A204.1 (cell line): ENCODE data around the gene GIT1.
A peak's percentile ranks its signal among the peaks of the same experiment; 100 is the strongest.

Experiments
- FAIRE-seq: peaks from 2 replicates; lab custom pipeline; 2012; peaks lifted over from hg19 to GRCh38; lab: Jason Lieb, UNC

The GIT1 gene

GRCh38 chr17:29593591-29594518, 4.4 kb upstream of the GIT1 start:
- FAIRE-seq, result no peak

- no peak for FAIRE-seq
Measured at GRCh38 chr17:29592850-29593551, 3.6 kb upstream of the GIT1 start, which contains the start of gene ANKRD13B. Gene ANKRD13B, plus strand, starts transcription at chr17:29593132. Its CDS starts 490 bp downstream, at chr17:29593622.

DNA sequence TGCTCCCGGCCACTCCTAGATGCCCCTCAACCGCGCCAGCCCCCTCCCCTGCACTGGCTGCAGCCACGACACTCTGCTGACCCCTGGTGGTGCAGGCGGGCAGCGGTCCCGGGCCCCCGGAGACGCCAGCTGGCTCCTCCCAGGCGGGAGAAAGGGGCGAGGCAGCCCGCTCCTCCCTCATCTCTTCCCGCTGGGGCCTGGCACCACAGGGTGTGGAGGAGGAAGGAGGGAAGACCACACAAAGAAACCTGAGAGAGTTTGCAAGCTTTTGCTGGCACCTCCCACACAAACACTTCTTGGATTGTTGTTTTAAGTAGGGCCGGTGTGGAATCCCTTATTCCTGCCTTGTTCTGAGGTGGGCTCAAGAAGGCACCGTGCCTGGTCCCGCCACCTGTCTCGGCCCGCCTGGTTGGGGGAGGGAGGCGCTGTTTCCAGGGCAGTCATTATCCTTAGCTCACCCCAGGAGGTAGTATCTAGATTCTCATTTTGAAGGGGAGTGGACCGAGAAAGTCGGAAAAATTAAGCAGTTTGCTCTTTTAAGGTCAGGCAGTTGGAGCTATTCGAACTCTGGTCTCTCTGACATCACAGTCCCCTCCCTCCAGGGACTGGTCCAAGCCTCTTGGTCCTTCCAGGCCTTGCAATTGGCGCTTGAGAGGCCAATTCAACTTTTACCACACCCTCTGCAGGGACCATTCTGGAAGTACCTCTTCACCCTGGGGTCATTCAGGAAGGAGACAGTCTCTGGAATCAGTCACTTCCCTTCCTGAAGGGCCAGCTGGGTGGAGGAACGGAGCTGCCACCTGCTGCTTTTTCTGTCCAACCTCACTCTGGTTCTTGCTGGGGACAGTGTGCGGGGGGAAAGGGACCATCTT, 2.5 kb upstream of the GIT1 start:
- peak; percentile 99 for FAIRE-seq

GRCh38 chr17:29591146-29591736, 1.8 kb upstream of the GIT1 start:
- FAIRE-seq, result no peak

GRCh38 chr17:29590411-29591145, 1.1 kb upstream of the GIT1 start:
- no peak for FAIRE-seq

DNA sequence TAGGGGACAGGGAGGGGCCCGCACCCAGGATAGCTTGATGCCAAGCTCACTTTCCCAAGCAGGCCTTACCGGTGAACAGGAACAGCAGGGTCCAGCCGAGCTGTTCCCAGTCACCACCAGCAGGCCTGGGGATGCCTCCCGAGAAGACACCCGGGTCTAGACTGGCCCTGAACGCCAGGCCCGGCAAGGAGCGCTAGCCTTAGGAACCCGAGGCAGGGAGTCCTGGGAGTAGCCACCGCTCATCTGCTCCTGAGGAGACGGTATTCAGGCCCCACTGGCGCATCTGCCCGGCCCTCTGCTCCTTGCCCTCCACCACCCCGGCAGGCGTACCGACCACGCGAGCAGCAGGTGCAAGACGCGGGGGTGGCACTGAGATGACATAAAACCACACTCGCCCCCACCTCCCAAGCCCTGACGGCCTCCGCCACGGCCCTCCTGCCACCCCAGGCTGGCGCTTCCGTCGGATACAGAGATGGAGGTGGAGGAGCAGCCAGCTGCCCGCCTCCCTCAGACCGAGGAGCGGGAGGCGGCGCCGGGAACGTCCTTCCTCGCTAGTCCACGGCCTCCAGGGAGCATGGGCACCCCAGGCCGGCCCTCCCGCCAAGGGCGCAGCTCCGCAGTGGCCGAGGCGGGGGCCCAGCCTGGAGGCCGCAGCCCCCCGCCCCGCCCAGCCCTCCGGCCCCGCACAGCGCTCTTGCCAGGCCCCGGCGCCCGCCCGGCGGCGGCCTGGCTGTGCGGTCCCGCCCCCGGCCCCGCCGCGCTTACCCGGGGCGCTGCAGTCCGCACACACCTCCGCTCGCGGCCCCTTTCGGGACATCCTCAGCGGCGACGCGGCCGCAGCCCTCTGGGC, 661 bp downstream of the GIT1 start:
- no peak for FAIRE-seq

GRCh38 chr17:29588017-29588561, 1.4 kb downstream of the GIT1 start:
- FAIRE-seq, result no peak

- no peak for FAIRE-seq
Measured at GRCh38 chr17:29587591-29587990, 1.9 kb downstream of the GIT1 start.

DNA sequence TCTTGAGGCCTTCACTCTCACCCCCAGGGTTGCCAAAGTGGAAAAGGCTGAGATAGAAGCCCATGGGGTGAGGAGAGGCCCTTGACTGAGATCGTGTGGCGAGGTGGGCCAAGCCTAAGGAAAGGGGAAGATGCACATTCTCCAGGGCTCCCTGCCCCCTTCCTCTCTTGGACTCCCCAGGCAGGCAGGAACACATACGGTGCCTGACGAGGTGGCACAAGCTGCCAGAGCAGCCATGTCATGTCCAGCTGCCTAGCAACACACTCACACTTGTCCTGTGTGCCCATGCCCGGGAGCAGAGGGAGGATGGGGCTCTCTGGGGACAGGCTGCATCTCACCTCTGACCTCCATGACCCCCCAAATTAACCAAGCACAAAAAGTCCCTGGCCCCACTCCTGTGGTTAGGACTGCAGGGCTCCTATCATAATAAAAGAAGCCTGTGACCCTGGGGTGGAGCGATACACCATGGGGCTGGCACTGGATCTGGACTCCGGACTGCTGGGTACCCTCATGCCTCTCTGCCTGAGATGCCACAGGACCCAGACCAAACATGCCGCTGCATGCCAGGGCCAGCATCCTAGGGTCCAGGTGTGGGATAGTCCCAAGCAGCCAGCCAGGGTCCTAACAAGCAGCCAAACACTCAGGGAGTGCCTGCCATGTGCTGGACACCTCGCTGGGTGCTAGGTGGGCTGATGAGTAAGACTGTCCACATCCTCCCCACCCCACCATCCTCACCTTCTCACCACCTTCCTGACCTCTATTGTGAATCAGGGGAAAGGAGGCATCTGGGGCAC, 2.6 kb downstream of the GIT1 start:
- no peak for FAIRE-seq

GRCh38 chr17:29585080-29585751, 4.2 kb downstream of the GIT1 start:
- no peak for FAIRE-seq

- no peak for FAIRE-seq
Measured at GRCh38 chr17:29584452-29585079, 4.9 kb downstream of the GIT1 start.

- no peak for FAIRE-seq
Measured at GRCh38 chr17:29583324-29584248, 5.9 kb downstream of the GIT1 start.

- FAIRE-seq, result no peak
Measured at GRCh38 chr17:29582772-29583171, 6.7 kb downstream of the GIT1 start.

DNA sequence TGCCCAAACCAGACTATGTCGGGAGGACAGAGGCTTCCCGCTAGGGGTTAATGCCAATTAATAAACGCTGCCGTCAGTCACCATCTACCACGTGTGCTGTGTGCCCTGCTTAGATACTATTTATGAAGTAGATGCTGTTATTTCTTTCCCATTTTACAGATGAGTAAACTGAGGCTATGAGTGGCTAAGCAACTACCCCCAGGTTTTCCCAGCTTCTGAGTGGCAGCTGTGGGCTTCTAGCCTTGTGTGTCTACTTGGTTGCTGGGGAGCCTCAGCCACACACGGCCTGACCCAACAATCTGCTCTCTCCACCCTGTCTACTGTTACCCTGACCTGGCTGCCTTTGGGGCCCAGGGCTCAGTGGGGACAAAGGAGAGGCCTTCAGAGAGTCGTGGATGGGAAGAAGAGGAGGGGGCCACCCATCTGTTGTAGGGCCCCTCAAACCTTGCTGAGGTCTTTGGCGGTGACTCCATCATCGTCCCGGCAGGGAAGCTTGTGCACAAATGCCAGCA, 7.1 kb downstream of the GIT1 start:
- FAIRE-seq, result no peak

DNA sequence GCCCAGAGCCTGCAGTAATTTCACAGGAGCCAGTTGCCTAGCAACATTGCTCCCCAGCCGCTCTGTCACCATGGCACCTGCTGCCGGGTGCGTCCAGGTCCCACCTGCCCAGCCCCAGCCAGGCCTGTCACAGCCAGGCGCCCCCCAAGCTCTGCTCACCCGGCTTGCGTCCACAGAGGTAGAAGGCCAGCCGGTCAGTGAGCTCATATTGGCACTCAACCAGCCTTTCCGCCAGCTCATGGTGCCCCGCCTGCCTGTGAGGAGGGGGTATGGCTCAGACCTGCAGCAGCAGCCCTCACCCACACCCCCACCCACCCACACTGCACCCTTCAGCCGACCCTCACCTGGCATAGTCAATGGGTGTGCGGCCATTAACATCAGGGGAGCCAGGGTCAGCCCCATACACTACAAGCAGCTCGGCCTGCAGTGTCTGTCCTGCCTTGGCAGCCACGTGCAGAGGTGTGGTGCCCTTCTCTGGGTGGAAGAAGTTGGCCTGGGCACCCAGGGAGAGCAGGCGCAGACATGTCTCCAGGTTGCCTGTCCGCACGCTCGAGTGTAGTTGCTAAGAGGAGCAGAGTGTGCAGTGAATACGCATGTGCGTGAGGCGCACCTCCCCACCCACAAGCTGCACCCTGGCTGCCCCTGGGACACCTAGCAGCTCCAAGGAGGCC, 7.7 kb downstream of the GIT1 start:
- no peak for FAIRE-seq
